HepG2 (cell line): ENCODE data around the gene L3MBTL3. TPM values are rescaled to one million over a fixed set of nuclear protein-coding genes. Genes with fewer than 3 reads are reported as not detected.

Experiments used
- AGO2 ChIP-seq: fragments of 200-400 bp; formaldehyde crosslinking; optimal IDR thresholded peaks from 2 replicates; pipeline ENCODE3; 2017; ENCODE audit warnings: mild to moderate bottlenecking, low read depth, low read length, moderate library complexity
- GFI1 ChIP-seq: sonication (generic); formaldehyde crosslinking; IDR thresholded peaks from 2 replicates; pipeline ENCODE4 v1.5.0; 2020; ENCODE audit warnings: missing genetic modification reagents, mild to moderate bottlenecking, borderline replicate concordance
- HDAC1 ChIP-seq: sonication (generic); formaldehyde crosslinking; IDR thresholded peaks from 2 replicates; pipeline ENCODE4 v1.5.1; 2020; ENCODE audit warnings: mild to moderate bottlenecking, missing genetic modification reagents
- JARID2 ChIP-seq: sonication (generic); formaldehyde crosslinking; IDR thresholded peaks from 2 replicates; pipeline ENCODE4 v1.8.1; 2023; ENCODE audit warnings: missing genetic modification reagents, inconsistent platforms; ENCODE audit not compliant: insufficient replicate concordance
- MBD4 ChIP-seq: IDR thresholded peaks from 2 replicates; pipeline ENCODE4 v1.6.1; 2012; ENCODE audit warnings: low read length, inconsistent platforms, borderline replicate concordance
- NFKB2 ChIP-seq: sonication (generic); formaldehyde crosslinking; IDR thresholded peaks from 2 replicates; pipeline ENCODE4 v1.4.0; 2020; ENCODE audit warnings: missing genetic modification reagents, borderline replicate concordance
- NONO ChIP-seq, 2 experiments: fragments of 450-650 bp in 1 of 2; sonication (generic) in 1 of 2; formaldehyde crosslinking in 1 of 2; IDR thresholded peaks in 1 of 2; conservative IDR thresholded peaks in 1 of 2; 2 replicates each; pipeline versions ENCODE4 v1.6.1 to v1.8.0; 2017 to 2022; ENCODE audit warnings: mild to moderate bottlenecking in 1 of 2, missing genetic modification reagents in 1 of 2, moderate library complexity in 1 of 2
- NR2F6 ChIP-seq, 2 experiments: IDR thresholded peaks; 2 replicates each; pipeline ENCODE4 v1.6.1; 2016; ENCODE audit warnings: antibody characterized with exemption in 1 of 2, mild to moderate bottlenecking in 1 of 2
- RARA ChIP-seq: IDR thresholded peaks from 2 replicates; pipeline ENCODE4 v1.6.1; 2016; ENCODE audit warnings: missing genetic modification reagents, missing compliant biosample characterization
- REL ChIP-seq: sonication (generic); formaldehyde crosslinking; conservative IDR thresholded peaks from 2 replicates; pipeline ENCODE4 v1.8.0; 2022; ENCODE audit warnings: mild to moderate bottlenecking, missing genetic modification reagents, moderate library complexity
- SKI ChIP-seq: fragments of 450-650 bp; IDR thresholded peaks from one replicate; pipeline ENCODE4 v1.6.1; 2018; ENCODE audit warnings: mild to moderate bottlenecking; ENCODE audit not compliant: partially characterized antibody
- SMAD1 ChIP-seq: sonication (generic); formaldehyde crosslinking; IDR thresholded peaks from 2 replicates; pipeline ENCODE4 v1.4.0; 2020; ENCODE audit warnings: missing genetic modification reagents, low read depth, mild to moderate bottlenecking, borderline replicate concordance
- SP140L ChIP-seq: sonication (generic); formaldehyde crosslinking; IDR thresholded peaks from 2 replicates; pipeline ENCODE4 v1.4.0; 2020; ENCODE audit warnings: missing genetic modification reagents, borderline replicate concordance
- TEAD3 ChIP-seq: optimal IDR thresholded peaks from 2 replicates; pipeline ENCODE3; 2016; ENCODE audit warnings: borderline replicate concordance
- ZFP36L1 ChIP-seq: sonication (generic); formaldehyde crosslinking; IDR thresholded peaks from 2 replicates; pipeline ENCODE4 v1.8.0; 2022; ENCODE audit warnings: mild to moderate bottlenecking, missing genetic modification reagents, moderate library complexity
- ZFP36L2 ChIP-seq: sonication (generic); formaldehyde crosslinking; IDR thresholded peaks from 2 replicates; pipeline ENCODE4 v1.4.0; 2020; ENCODE audit warnings: missing genetic modification reagents
- ZNF253 ChIP-seq: sonication (generic); formaldehyde crosslinking; IDR thresholded peaks from 2 replicates; pipeline ENCODE4 v1.8.0; 2022; ENCODE audit warnings: mild to moderate bottlenecking, missing genetic modification reagents, borderline replicate concordance
- ZNF543 ChIP-seq: sonication (generic); formaldehyde crosslinking; IDR thresholded peaks from 2 replicates; pipeline ENCODE4 v1.4.0; 2020; ENCODE audit warnings: mild to moderate bottlenecking, missing genetic modification reagents
- ZNF547 ChIP-seq: sonication (generic); formaldehyde crosslinking; IDR thresholded peaks from 2 replicates; pipeline ENCODE4 v1.5.1; 2020; ENCODE audit warnings: mild to moderate bottlenecking, missing genetic modification reagents
- ZNF589 ChIP-seq: sonication (generic); formaldehyde crosslinking; conservative IDR thresholded peaks from 2 replicates; pipeline ENCODE4 v1.8.0; 2022; ENCODE audit warnings: mild to moderate bottlenecking, moderate library complexity, missing genetic modification reagents
- ZNF720 ChIP-seq: sonication (generic); formaldehyde crosslinking; IDR thresholded peaks from 2 replicates; pipeline ENCODE4 v1.4.0; 2020; ENCODE audit warnings: missing genetic modification reagents
- ZNF761 ChIP-seq: sonication (generic); formaldehyde crosslinking; conservative IDR thresholded peaks from 2 replicates; pipeline ENCODE4 v1.4.0; 2020; ENCODE audit warnings: mild to moderate bottlenecking, missing genetic modification reagents
- ZNF768 ChIP-seq: sonication (generic); formaldehyde crosslinking; IDR thresholded peaks from 2 replicates; pipeline ENCODE4 v1.4.0; 2020; ENCODE audit warnings: missing genetic modification reagents
- polyA plus RNA-seq, 8 experiments: library from polyadenylated mRNA; depleted of rRNA in 3 of 8; stranded (reverse) in 7 of 8; unstranded in 1 of 8; fragments of >200 nt; fragmentation: Illumina TruSeq in 4 of 8; extraction: Trizol in 4 of 8; gene quantifications; 2 replicates each; pipeline versions ENCODE4 v1.2.1 to v1.2.3, GENCODE V29; 2011 to 2016; ENCODE audit warnings: low read depth in 4 of 8, missing spikeins in 1 of 8, mixed read lengths in 1 of 8; ENCODE audit not compliant: insufficient read depth in 1 of 8
- total RNA-seq, 5 experiments: library from RNA; depleted of rRNA; stranded (reverse); fragments of >200 nt; fragmentation: Illumina TruSeq; extraction: Trizol; gene quantifications; 2 replicates each; pipeline ENCODE4 v1.2.3, GENCODE V29; 2016; ENCODE audit warnings: low read depth in 1 of 5
- TF ChIP-seq, protein P1 (sequence below): IDR thresholded peaks from 2 replicates; pipeline ENCODE4 v1.6.1; 2016; ENCODE audit warnings: control low read depth
- TF ChIP-seq, protein P2 (sequence below): sonication (generic); formaldehyde crosslinking; IDR thresholded peaks from 2 replicates; pipeline ENCODE4 v1.4.0; 2020; ENCODE audit warnings: missing genetic modification reagents, mild to moderate bottlenecking, borderline replicate concordance
- TF ChIP-seq, protein P3 (sequence below): sonication (generic); formaldehyde crosslinking; IDR thresholded peaks from 2 replicates; pipeline ENCODE4 v1.8.0; 2022; ENCODE audit warnings: missing genetic modification reagents, mild to moderate bottlenecking, moderate library complexity, borderline replicate concordance

Gene L3MBTL3
- total and polyA plus RNA-seq, 2 of the 13 experiments (the other 11 are each of a cell fraction or from before 2014, with no cell fraction given): 1.5 to 2.5 TPM

DNA sequence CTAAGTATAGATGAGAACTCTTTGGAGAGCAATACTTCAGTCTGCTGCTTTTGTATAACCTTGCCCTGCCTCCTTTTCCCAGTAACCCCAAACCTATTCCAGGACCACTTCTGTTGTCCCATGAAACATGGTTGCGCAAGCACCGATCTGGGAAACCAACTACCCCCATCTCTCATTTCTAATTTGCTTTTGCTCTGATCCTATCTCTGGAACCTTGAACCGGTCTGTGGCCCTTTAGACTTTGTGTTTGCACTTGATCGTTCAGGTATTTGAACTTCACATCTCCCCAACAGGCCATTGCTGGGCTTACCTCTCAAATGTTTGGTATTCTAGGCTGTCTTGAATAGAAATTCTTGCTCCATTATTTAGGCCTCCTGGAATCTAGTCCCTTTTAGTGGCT is 25.0 kb downstream of the L3MBTL3 start (continued):
- TF ChIP-seq, protein P1, sequence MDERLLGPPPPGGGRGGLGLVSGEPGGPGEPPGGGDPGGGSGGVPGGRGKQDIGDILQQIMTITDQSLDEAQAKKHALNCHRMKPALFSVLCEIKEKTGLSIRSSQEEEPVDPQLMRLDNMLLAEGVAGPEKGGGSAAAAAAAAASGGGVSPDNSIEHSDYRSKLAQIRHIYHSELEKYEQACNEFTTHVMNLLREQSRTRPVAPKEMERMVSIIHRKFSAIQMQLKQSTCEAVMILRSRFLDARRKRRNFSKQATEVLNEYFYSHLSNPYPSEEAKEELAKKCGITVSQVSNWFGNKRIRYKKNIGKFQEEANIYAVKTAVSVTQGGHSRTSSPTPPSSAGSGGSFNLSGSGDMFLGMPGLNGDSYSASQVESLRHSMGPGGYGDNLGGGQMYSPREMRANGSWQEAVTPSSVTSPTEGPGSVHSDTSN: no peak
- TF ChIP-seq SKI: peak; percentile 61
- no peak for TF ChIP-seq ZNF589 (CRISPR knock-in tag)
- TF ChIP-seq TEAD3 (CRISPR knock-in tag): peak; percentile 41
- no peak for TF ChIP-seq ZNF253 (CRISPR knock-in tag)
- TF ChIP-seq SMAD1 (CRISPR knock-in tag): no peak
- no peak for TF ChIP-seq ZNF720 (CRISPR knock-in tag)
- peak; percentile 80 for TF ChIP-seq RARA (CRISPR knock-in tag)
- TF ChIP-seq NFKB2: no peak
- TF ChIP-seq JARID2 (CRISPR knock-in tag): no peak
- TF ChIP-seq HDAC1: no peak
- no peak for TF ChIP-seq ZNF543 (CRISPR knock-in tag)
- TF ChIP-seq ZFP36L2 (CRISPR knock-in tag): no peak
- TF ChIP-seq REL (CRISPR knock-in tag): no peak
- no peak for TF ChIP-seq ZNF761 (CRISPR knock-in tag)
- TF ChIP-seq SP140L (CRISPR knock-in tag): no peak
- no peak for TF ChIP-seq ZNF768 (CRISPR knock-in tag)
- no peak for TF ChIP-seq MBD4
- TF ChIP-seq, protein P2, sequence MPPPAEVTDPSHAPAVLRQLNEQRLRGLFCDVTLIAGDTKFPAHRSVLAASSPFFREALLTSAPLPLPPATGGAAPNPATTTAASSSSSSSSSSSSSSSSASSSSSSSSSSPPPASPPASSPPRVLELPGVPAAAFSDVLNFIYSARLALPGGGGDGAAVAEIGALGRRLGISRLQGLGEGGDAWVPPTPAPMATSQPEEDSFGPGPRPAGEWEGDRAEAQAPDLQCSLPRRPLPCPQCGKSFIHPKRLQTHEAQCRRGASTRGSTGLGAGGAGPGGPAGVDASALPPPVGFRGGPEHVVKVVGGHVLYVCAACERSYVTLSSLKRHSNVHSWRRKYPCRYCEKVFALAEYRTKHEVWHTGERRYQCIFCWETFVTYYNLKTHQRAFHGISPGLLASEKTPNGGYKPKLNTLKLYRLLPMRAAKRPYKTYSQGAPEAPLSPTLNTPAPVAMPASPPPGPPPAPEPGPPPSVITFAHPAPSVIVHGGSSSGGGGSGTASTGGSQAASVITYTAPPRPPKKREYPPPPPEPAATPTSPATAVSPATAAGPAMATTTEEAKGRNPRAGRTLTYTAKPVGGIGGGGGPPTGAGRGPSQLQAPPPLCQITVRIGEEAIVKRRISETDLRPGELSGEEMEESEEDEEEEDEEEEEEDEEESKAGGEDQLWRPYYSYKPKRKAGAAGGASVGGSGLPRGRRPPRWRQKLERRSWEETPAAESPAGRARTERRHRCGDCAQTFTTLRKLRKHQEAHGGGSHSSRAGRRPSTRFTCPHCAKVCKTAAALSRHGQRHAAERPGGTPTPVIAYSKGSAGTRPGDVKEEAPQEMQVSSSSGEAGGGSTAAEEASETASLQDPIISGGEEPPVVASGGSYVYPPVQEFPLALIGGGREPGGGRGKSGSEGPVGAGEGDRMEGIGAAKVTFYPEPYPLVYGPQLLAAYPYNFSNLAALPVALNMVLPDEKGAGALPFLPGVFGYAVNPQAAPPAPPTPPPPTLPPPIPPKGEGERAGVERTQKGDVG (CRISPR knock-in tag): no peak
- no peak for TF ChIP-seq NR2F6 (IDR thresholded peaks at IDR 0.05)
- TF ChIP-seq NR2F6 (CRISPR knock-in tag; IDR thresholded peaks at IDR 0.05): peak; percentile 32; the same call in 1 of the 2 replicates
- TF ChIP-seq ZNF547 (CRISPR knock-in tag): 0 out of 2 replicates have a peak, but pooled peaks have one; percentile 28
- no peak for TF ChIP-seq GFI1 (CRISPR knock-in tag)
- TF ChIP-seq, protein P3, sequence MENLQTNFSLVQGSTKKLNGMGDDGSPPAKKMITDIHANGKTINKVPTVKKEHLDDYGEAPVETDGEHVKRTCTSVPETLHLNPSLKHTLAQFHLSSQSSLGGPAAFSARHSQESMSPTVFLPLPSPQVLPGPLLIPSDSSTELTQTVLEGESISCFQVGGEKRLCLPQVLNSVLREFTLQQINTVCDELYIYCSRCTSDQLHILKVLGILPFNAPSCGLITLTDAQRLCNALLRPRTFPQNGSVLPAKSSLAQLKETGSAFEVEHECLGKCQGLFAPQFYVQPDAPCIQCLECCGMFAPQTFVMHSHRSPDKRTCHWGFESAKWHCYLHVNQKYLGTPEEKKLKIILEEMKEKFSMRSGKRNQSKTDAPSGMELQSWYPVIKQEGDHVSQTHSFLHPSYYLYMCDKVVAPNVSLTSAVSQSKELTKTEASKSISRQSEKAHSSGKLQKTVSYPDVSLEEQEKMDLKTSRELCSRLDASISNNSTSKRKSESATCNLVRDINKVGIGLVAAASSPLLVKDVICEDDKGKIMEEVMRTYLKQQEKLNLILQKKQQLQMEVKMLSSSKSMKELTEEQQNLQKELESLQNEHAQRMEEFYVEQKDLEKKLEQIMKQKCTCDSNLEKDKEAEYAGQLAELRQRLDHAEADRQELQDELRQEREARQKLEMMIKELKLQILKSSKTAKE (CRISPR knock-in tag): no peak
- TF ChIP-seq ZFP36L1 (CRISPR knock-in tag): no peak
- no peak for TF ChIP-seq AGO2
- no peak for TF ChIP-seq NONO (IDR thresholded peaks at IDR 0.05)
- TF ChIP-seq NONO (CRISPR knock-in tag; conservative IDR thresholded peaks at IDR 0.05): no peak
